AG09319 (cell line): ENCODE data around the gene PANX2.

Source experiments
- DNase-seq: peaks from one replicate; pipeline ENCODE4 v3.0.0-alpha.2; 2010; ENCODE audit warnings: low read depth; ENCODE audit errors: extremely low read depth
- TF ChIP-seq, protein P1 (sequence below): IDR thresholded peaks from 2 replicates; pipeline ENCODE4 v1.5.1; 2011; ENCODE audit warnings: low read depth, mild to moderate bottlenecking, inconsistent platforms, low read length, moderate library complexity

PANX2 gene

DNA sequence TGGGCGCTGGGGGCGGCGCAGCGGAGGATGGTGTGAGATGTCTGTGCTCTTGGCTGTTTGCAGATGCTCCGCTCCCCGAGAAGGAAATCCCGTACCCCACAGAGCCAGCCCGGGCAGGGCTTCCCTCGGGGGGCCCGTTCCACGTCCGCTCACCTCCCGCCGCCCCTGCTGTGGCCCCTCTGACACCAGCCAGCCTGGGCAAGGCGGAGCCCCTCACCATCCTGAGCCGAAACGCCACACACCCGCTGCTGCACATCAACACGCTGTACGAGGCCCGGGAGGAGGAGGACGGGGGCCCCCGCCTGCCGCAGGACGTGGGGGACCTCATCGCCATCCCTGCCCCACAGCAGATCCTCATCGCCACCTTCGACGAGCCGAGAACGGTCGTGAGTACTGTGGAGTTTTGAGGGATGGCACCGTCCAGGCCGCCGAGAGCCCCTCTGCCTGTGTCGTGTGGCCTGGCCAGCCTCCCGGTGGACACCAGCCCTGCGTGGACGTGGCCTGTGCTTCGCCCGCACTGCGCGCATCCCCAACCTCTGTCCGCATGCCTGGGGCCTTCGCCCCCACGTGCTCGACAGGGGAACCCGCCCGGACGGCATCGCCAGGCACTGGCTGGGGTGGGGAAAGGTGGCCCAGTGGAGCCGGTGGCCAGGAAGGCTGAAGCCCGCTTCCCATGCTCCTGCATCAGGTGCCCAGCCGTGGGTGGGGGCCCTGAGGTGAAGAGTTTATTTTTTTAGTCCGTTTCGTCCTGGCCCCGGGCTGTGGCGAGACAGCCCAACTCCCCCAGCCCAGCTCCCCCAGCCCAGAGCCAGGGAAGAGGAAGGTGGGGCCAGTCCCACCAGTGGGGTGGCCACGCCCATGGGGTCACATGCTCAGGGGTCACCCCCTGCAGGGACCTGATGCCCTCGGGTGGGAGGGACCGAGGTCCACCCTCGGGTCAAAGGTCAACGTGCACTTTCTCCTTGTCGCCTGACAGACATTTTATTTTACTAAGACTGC is 8.6 kb downstream of the PANX2 start:
- TF ChIP-seq, protein P1, sequence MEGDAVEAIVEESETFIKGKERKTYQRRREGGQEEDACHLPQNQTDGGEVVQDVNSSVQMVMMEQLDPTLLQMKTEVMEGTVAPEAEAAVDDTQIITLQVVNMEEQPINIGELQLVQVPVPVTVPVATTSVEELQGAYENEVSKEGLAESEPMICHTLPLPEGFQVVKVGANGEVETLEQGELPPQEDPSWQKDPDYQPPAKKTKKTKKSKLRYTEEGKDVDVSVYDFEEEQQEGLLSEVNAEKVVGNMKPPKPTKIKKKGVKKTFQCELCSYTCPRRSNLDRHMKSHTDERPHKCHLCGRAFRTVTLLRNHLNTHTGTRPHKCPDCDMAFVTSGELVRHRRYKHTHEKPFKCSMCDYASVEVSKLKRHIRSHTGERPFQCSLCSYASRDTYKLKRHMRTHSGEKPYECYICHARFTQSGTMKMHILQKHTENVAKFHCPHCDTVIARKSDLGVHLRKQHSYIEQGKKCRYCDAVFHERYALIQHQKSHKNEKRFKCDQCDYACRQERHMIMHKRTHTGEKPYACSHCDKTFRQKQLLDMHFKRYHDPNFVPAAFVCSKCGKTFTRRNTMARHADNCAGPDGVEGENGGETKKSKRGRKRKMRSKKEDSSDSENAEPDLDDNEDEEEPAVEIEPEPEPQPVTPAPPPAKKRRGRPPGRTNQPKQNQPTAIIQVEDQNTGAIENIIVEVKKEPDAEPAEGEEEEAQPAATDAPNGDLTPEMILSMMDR = no peak
- DNase-seq = no peak

DNA sequence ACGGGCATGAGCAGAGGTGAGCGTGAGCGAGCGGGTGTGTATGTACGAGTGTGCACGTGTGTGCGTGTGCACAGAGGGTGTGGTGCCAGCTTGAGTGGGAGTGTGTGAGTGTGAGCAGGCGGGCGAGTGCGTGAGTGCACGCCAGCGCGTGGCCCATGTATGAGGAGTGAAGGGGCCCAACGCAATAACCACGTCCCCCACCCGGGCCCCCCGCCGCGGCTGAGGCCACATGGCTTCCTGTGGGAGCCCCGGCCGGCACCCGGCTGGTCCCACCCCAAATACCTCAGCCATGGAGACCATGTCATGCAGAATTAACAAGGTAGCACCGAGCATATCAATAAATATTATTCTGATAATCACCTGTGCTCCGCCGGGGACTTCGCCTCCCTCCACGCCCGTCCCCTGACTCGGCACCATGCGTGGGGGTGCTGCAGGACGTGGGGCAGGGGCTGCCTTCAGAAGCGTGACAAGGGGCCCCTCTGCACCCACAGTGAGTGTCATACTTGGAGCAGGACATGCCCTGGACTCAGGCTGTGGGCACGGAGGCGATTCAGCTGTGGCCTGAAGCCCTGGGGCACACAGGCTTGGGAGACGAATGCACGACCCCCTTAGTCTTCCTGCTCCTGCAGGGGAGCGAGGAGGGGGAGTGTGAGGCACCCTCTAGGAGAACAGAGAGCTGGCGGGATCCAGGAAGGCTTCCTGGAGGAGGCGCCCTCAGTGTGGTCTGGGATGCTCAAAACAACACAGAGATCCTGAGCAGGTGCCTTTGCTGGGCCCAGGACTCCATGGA is 9.6 kb downstream of the PANX2 start:
- DNase-seq = no peak

DNA sequence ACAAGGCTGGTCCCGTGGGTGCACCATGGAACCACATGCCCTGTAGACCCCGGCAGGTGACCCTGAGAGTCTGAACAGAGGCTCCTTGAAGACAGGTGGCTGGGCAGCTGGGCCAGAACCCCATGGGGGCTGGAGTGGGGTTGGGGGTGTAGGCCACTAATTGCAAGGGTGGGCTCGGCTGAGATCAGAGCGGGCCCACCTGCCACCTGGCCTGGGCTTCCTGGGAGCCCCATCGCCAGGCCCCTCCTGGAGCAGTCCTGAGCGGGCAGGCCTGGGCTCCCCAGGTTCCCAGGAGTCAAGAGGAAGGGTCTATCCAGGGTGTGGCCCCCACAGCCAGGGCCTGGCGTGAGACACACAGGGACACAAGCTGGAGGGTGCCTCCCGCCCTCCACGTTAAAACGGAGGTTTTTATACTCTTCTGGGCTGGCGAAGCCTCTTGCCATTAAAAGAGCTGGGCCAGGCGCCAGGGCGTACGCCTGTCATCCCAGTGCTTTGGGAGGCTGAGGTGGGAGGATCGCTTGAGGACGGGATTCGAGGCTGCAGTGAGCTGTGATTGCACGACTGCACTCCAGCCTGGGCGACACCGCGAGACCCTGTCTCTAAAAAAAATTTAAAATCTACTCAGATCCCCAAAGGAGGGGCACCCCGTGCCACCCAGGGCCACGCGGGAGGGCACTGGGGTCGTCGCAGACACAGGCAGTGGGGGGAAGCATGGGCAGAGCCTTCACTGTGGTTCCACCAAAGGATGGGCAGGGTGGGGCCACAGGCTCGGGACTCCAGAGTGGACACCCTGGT is 10.4 kb downstream of the PANX2 start:
- DNase-seq = no peak
- TF ChIP-seq, protein P1 = no peak

More for the DNA sequence above, 9.6 kb downstream of the PANX2 start:
- TF ChIP-seq, protein P1 = no peak

DNA sequence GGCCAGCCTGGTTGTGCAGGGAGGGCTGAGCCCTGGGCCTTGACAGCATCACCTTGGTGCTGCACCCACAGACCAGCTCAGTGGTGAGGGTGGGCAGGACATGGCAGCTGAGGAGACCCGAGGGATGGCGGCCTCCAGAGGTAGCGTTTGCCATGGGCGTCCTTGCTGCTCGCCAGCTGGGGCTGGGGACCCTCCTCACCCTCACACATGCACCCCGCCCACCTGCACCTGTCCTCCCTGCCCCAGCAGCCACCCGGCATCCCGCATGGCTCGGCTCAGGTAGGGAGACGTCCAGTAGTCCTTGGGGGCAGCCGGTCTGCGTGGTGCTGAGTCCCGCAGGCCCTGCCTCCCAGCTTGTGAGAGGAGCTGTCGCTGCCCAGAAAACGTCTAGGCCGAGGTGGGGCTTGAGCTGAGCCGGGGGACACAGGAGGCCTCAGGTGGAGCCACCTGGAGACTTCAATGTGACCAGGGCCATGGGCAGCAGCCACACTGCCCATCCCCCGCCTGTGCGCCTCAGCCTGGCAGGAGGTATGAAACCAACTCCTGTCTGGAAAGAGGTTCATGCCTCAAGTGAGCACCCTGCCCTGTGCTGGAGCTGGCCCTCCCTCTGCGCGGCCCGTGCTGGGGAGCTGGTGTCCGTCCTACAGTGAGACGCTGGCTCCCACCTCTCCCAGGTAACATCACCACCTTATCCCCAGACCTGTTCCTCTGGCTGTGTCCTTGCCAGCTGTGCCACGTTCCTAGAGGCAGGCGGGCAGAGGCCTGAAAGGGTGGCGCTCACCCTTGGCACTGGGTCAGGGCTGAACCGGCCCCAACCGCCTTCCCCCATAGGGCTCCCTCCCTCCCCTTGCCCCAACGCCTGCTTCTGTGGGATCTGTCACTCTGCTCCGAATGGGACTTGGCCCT is 11.9 kb downstream of the PANX2 start:
- no peak for DNase-seq
- TF ChIP-seq, protein P1 = no peak

DNA sequence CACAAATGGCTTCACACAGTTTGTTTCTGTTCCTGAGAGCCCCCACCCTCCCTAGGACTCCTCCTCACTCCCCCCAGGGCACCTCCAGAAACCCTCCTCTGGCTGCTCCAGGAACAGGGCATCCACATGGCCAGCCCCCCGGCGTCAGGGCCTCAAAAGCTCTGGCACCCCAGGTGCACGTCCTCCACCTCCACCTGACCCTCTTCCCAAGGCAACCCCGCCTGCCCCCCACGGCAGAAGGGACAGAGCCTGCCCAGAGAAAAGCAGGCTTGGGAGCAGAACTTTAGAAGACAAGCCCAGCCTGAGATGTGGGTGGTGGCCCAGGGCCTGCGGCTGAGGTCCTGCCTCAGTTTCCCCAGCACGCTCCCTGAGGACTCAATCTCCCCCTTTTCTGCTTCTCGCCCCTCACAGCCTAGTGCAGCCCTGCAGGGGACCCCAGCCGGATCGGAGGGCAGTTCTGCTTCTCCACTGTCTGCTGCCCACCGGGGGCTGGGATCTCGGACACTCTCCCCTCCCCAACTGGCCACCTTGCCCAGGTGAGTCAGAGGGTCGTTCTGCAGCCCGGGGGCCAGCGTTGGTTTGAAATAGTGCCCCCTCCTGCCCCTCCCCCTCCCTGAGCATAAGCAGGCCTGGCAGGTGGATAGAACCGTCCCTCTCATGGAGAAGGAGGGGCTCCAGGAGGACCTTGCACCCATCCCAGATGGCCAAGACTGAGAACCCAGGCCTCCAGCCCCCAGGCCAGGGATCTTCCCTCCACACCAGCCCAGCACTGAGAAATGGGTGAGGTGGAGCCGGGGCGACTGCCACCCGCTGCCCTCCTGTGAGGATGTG is 12.8 kb downstream of the PANX2 start:
- DNase-seq = no peak
- TF ChIP-seq, protein P1 = no peak
